SK-N-SH treated with all-trans-retinoic acid at 6 μM for 48 hours (cell line): ENCODE measurements around the gene TRIM66.

ENCODE experiments used
- BACH2 ChIP-seq: fragments of 250-450 bp; sonication (Bioruptor Pico); IDR thresholded peaks from 2 replicates; pipeline ENCODE4 v1.9.0; 2021; ENCODE audit warnings: mild to moderate bottlenecking, borderline replicate concordance
- CREB5 ChIP-seq: fragments of 250-450 bp; sonication (Bioruptor Pico); IDR thresholded peaks from 2 replicates; pipeline ENCODE4 v1.5.1; 2020; ENCODE audit warnings: low read depth, mild to moderate bottlenecking, moderate library complexity
- CSDC2 ChIP-seq: fragments of 250-450 bp; sonication (Bioruptor Pico); IDR thresholded peaks from 2 replicates; pipeline ENCODE4 v1.5.0; 2020; ENCODE audit warnings: mild to moderate bottlenecking, moderate library complexity
- ESRRG ChIP-seq: fragments of 250-450 bp; sonication (Bioruptor Pico); IDR thresholded peaks from 2 replicates; pipeline ENCODE4 v1.6.1; 2021; ENCODE audit warnings: mild to moderate bottlenecking
- ISL1 ChIP-seq: fragments of 250-450 bp; sonication (Bioruptor Pico); IDR thresholded peaks from 2 replicates; pipeline ENCODE4 v2.1.2; 2022; ENCODE audit warnings: mild to moderate bottlenecking, moderate library complexity
- PATZ1 ChIP-seq: fragments of 250-450 bp; sonication (Bioruptor Pico); IDR thresholded peaks from 2 replicates; pipeline ENCODE4 v1.8.0; 2020; ENCODE audit warnings: mild to moderate bottlenecking, moderate library complexity, borderline replicate concordance
- POU6F1 ChIP-seq: fragments of 250-450 bp; sonication (Bioruptor Pico); IDR thresholded peaks from 2 replicates; pipeline ENCODE4 v1.8.0; 2021; ENCODE audit warnings: low read depth, mild to moderate bottlenecking, moderate library complexity, borderline replicate concordance
- RARB ChIP-seq: fragments of 250-450 bp; sonication (Bioruptor Pico); IDR thresholded peaks from 2 replicates; pipeline ENCODE4 v1.8.0; 2021; ENCODE audit warnings: mild to moderate bottlenecking, moderate library complexity
- TOX ChIP-seq: fragments of 250-450 bp; sonication (Bioruptor Pico); IDR thresholded peaks from 2 replicates; pipeline ENCODE4 v1.8.0; 2021; ENCODE audit warnings: mild to moderate bottlenecking, moderate library complexity, borderline replicate concordance
- ZFP3 ChIP-seq: fragments of 250-450 bp; sonication (Bioruptor Pico); IDR thresholded peaks from 2 replicates; pipeline ENCODE4 v1.5.0; 2020; ENCODE audit warnings: mild to moderate bottlenecking, moderate library complexity
- ZNF565 ChIP-seq: fragments of 450-650 bp; formaldehyde crosslinking; conservative IDR thresholded peaks from 2 replicates; pipeline ENCODE4 v1.5.0; 2020; ENCODE audit warnings: low read depth, mild to moderate bottlenecking, moderate library complexity
- ZNF70 ChIP-seq: fragments of 450-650 bp; formaldehyde crosslinking; IDR thresholded peaks from 2 replicates; pipeline ENCODE4 v1.5.0; 2020; ENCODE audit warnings: mild to moderate bottlenecking, moderate library complexity
- ZNF8 ChIP-seq: fragments of 450-650 bp; formaldehyde crosslinking; IDR thresholded peaks from 2 replicates; pipeline ENCODE4 v1.5.0; 2020; ENCODE audit warnings: mild to moderate bottlenecking, moderate library complexity

GRCh38 chr11:8574798-8575197 is 107.7 kb downstream of the TRIM66 start:
- TF ChIP-seq ZNF70 (CRISPR knock-in tag) (no peak), ESRRG (CRISPR knock-in tag) (no peak), PATZ1 (CRISPR knock-in tag) (no peak), ISL1 (CRISPR knock-in tag) (no peak), BACH2 (CRISPR knock-in tag) (no peak), ZFP3 (CRISPR knock-in tag) (no peak), ZNF565 (CRISPR knock-in tag) (no peak), CREB5 (CRISPR knock-in tag) (no peak), ZNF8 (CRISPR knock-in tag) (no peak), TOX (CRISPR knock-in tag) (no peak), RARB (CRISPR knock-in tag) (no peak), POU6F1 (CRISPR knock-in tag) (no peak), CSDC2 (CRISPR knock-in tag) (no peak)
